Activated CD8-positive, alpha-beta memory T cell treated with anti-CD3 and anti-CD28 coated beads for 1 hour (primary cell): ENCODE results near the gene CLCF1.

Experiments
- DNase-seq, 2 donors: peaks; one replicate each; pipeline ENCODE4 v3.0.0-alpha.2; 2020; ENCODE audit warnings: low read depth in 1 of 2; ENCODE audit errors: extremely low read depth in 1 of 2

The CLCF1 gene

DNA sequence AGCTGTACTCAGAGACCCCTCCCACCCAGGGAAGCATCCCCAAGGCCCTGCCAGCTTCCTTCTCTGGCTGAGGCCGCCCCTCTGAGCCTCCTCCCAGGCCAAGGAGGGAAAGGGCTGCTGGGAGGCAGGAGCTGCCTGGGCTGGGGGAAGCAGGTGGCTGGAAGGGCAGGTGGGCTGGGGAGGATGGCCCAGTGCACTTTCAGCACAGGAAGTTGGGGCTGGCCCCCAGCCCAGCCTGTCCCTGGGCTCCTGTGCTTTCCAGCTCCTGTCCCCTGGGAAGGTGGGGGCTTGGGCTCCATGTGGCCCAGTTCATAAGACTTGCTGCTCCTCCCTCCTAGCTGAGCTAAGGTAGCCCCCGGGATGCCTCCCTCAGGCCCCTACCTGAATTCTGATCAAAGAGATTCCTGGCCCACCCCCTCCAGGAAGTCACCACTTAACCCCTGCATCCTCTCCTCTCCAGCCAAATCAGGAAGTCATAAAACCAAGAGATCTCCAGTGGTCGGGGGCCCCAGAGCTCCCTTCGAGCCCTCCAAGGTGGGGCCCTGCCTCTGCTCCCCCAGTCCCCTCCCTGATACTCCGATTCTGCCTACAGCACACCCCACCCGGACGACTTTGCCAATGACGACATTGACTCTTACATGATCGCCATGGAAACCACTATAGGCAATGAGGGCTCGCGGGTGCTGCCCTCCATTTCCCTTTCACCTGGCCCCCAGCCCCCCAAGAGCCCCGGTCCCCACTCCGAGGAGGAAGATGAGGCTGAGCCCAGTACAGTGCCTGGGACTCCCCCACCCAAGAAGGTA is 23.4 kb upstream of the CLCF1 start:
- DNase-seq: no peak

DNA sequence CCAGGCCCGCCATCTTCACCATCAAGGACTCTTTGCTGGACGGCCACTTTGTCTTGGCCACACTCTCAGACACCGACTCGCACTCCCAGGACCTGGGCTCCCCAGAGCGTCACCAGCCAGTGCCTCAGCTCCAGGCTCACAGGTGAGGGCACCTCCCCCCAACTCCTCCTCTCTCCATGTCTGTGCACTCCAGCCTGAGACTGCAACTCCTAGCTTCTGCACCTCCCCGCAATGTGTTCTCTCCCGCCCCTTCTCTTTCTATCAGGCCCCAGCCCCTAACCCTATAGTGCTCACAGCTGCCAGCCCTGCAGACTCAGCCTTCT is 22.8 kb upstream of the CLCF1 start:
- no peak for DNase-seq

DNA sequence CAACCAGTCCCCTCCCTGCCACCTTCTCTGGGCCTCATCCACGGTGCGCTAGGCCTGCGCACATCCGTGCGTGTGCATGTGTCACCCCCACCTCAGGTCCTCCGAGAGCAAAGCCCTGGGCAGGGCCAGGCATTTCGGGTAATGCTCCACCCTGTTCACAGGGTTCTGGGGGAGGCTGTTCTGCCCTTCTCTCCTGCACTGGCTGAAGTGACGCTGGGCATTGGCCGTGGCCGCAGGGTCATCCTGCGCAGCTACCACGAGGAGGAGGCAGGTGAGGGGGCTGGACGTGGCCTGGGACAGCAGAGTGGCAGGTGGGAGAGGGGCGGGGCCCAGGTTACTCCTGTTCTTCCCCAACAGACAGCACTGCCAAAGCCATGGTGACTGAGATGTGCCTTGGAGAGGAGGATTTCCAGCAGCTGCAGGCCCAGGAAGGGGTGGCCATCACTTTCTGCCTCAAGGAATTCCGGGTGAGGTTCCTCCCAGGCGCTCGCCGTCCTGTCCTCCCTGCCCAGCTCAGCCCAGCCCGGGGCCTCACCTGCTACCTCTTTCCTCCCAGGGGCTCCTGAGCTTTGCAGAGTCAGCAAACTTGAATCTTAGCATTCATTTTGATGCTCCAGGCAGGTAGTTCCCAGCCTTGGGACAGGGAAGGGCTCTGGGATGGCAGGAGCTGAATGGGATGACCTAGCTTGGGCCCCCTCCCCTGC is 22.3 kb upstream of the CLCF1 start:
- no peak for DNase-seq

DNA sequence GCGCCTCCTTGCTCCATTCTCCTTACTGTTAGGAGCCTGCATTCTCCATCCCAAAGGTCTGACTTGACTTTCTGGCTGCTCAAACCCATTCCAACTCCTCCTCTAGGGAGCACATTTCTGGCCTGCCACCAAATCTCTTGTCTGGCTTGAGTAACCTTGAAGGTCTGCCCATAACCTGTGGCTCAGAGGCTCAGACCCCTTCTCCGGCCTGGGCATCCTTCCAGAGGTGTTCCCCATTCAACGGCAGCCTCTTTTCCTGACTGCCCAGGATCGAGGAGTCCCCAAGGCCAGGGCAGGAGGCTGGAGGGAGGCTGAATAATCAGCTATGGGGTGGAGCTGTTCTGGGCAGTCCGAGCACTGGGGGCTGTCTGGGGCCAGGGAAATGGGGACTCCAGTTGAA is 20.6 kb upstream of the CLCF1 start:
- DNase-seq: no peak

DNA sequence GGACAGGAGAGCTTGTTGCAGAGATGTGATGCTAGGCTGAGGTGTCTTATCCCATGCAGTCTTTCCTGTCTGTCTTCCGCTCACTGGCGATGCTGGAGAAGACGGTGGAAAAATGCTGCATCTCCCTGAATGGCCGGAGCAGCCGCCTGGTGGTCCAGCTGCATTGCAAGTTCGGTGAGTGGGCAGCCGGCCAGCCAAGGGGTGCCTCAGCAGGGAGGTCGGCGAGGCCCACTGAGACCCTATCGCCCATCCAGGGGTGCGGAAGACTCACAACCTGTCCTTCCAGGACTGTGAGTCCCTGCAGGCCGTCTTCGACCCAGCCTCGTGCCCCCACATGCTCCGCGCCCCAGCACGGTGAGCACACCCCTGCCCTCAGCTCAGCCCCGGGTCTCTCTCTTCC is 20.0 kb upstream of the CLCF1 start:
- DNase-seq: no peak

DNA sequence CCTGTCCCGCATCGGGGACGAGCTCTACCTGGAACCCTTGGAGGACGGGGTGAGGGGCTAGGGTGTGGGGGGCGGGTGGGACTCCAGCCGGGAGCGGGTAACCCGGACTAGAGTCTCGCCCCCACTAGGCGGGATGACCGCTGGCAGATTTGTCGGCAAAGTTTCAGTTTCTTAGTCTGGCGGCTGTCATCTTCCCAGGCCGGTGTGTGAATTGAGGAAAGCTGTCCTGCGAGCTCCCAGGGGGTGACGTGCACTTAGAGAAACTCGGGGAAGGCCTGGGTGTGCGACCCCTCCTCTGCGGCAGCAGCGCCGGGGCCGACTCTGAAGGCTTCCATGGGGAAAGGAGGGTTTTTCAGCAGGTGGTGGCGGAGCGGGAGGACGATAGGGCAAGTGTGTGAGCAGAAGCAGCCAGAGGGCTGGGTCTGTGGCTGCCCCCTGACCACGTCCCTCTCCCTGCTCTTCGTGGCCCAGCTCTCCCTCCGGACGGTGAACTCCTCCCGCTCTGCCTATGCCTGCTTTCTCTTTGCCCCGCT is 18.9 kb upstream of the CLCF1 start:
- no peak for DNase-seq

DNA sequence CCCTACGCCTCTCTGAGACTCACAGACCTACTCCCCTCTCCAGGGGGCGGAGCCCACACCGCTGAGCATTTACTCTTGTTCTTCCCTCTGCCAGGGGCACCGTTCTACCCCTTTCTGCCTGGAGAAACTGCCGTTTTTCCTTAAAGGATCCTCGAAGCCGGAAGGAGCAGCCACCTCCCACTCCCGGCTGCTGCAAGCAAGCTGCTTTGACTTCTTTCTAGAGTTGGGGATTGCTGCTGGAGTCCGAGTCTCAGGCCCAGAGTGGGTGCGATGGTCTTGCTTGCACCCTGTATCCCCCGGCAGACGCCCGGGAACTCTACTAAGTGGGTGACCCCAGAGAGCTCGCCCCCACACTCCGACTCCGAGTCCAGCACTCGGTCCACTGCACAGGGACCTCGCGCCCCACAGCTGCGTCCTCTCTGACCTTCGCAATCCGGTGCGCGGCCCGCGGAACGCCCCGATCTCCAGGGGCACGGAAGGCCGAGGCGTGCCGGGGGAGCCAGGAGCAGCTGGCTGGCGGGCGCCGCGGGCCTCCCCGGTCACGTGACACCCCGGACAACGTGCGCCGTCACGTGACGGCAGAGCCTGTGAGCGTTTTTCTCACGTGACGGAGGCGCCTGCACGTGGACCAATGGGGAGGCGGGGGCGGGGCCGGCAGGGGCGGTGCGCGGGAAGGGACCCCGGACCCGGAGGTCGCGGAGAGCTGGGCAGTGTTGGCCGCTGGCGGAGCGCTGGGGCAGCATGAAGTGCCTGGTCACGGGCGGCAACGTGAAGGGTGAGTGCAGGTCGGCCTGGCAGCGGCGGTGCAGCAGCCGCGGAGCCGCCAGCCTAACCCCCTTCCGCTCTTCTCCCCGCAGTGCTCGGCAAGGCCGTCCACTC is 18.1 kb upstream of the CLCF1 start, which contains the start of gene RAD9A:
RAD9A (plus strand) TSS at position 683 of the 879 bp plus-strand sequence; CDS start at position 742, 59 bp downstream.
- DNase-seq: peak; percentile 72 to 87

DNA sequence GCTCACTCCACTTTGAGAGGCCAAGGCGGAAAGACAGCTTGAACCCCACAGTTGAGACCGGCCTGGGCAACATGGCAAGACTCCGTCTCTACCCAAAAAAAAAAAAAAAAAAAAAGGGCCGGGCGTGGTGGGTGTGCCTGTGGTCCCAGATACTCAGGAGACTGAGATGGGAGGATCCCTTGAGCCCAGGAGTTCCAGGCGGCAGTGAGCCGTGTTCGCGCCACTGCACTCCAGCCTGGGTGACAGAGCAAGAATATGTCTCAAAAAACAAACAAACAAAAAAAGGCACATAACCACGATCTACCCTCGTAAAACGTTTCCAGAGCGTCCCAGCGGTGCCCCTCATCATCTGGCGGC is 17.5 kb upstream of the CLCF1 start:
- DNase-seq: no peak

DNA sequence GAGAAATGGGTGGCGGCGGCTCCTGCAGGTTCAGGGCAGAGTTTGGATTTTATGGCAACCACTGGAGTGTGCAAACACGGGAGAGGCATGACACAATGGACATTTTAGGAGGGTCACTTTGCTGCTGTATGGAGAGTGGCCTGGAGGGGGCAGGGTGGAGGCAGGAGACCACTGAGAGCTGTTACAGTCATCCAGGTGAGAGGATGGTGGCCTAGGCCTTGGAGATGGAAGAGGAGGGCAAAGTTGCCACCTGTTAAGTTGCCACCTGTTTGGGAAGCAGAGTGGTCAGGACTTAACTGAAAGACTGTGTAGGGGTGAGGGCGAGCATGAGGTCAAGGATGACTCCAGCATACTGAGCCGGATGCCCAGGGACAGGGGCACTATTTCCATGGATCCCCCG is 16.1 kb upstream of the CLCF1 start:
- DNase-seq: no peak

DNA sequence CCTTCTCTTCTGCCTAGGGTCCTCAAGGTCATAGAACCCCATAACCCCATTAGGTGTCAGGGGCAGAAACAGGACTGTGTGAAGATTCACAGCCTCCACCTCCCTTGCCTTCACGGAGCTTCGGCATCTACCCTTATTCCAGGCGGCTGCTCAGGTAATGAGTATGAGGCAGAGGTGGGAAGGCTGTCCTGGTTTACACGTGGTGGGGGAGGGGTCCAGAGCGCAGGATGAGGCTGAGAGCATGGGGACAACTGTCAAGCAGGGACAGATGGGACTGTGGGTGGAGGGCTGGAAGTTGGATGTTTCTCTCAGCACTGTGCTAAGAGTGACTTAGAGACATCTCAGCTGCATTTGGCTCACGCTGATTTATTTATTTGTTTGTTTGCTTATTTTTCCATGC is 14.1 kb upstream of the CLCF1 start:
- DNase-seq: no peak

DNA sequence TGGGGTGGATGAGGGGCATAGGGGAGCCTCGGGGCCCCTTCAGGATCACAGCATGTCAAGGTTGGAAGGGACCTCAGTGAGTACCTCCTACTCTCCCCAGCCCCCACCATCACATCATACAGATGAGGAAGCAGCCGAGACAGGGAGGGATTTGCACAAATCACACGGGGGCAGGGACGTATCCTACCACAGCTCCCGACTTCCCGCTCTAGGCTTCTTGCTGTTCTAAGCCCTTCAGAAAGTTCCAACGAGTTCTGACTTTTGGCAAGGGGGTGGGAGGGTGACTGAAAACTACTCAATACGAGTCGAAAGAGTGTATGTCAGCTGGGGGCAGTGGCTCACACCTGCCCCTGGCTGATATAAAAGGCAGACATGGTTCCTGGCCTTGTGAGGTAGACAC is 13.7 kb upstream of the CLCF1 start:
- no peak for DNase-seq

DNA sequence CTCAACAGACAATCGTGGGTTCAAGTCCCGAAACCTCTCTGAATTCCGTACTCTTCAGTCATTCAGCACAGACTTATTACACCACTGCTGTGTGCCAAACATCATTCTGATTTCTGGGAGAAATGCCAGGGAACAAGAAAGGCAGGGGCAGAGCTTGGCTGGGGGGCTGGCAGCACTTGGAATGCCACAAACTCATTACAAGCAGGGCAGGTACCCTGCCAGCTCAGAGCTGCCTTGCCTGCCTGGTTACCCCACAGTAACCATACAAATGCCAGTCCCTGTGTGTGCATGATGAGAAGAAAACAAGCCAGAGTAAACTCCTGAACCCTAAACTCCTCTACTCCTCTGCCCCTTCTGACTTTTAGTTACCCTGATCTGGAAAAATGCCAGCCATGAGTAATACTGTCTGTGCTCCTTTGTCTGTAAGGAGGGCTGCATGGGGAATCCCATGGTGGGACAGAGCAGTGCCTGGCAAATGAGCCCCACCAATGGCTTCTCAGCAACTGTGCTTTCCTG is 11.5 kb upstream of the CLCF1 start:
- DNase-seq: no peak

DNA sequence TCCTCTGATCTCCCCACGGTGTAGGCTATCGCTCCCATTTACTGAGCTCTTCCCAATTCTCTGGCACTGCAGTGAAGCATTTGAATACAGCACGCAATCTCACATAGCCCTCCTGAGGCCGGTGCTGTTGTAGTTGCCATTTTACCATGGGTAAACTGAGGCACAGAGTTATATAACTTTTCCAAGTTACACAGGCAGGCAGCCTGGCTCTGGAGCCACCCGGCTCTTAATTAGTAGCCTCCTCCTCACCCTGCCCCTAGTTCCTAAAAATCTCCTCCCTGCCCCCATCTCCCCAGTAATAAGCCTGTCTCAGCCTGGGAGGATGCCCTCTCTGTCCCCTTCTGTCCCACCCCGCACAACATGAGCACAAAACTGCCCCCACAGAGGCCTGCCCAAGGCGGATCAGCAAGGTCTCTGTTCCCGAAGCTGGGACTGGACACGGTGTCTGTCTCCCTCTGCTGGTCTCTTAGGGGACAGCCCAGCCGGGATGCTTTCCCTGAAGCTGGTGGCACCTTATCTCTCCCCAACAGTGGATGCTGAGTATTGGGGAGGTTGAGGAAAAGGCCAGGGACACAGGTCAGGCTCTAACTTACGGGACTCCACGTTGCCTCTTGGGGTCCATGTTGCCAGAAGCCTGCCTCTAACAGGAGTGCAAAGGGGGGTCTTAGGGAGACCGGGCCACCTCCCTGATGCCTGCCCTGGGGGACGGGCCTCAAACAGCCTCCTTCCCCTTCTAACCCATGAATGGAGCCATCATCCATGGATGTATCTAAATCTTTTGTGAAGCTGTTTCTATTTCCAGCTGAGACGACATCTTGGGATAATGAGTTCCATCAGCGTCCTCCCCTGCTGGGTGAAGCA is 9.1 kb upstream of the CLCF1 start:
- peak; percentile 62 to 68 for DNase-seq

DNA sequence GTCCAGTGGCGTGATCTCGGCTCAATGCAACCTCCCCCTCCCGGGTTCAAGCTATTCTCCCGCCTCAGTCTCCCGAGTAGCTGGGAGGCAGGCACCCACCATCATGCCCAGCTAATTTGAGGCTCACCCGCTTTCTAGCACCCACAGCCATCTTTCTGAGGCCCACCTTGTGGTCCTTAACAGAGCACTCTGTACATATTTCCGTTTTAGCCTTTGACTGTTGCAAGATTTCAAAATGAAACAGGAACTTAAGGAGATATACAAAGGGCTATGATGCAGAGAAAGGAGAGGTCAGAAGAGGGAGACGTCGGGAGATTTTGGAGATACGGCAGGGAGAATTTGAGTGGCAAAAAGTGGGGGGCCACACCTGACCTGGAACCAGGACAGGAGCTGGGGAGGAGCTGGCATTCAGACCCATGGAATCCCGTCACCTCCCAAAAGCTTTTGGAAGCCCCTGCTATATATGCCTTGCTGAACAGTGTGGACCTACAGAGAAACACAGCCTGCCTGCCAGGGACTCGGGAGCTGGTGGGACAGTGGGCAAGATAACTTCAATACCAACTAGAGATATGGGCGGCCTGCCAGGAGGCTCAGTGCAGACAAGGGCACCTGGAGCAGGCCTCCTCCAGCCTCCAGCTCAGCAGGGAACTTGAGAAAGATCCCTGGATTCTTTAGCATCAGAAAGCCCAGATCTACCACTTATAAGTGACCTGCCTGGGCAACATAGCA is 8.0 kb upstream of the CLCF1 start:
- no peak for DNase-seq

DNA sequence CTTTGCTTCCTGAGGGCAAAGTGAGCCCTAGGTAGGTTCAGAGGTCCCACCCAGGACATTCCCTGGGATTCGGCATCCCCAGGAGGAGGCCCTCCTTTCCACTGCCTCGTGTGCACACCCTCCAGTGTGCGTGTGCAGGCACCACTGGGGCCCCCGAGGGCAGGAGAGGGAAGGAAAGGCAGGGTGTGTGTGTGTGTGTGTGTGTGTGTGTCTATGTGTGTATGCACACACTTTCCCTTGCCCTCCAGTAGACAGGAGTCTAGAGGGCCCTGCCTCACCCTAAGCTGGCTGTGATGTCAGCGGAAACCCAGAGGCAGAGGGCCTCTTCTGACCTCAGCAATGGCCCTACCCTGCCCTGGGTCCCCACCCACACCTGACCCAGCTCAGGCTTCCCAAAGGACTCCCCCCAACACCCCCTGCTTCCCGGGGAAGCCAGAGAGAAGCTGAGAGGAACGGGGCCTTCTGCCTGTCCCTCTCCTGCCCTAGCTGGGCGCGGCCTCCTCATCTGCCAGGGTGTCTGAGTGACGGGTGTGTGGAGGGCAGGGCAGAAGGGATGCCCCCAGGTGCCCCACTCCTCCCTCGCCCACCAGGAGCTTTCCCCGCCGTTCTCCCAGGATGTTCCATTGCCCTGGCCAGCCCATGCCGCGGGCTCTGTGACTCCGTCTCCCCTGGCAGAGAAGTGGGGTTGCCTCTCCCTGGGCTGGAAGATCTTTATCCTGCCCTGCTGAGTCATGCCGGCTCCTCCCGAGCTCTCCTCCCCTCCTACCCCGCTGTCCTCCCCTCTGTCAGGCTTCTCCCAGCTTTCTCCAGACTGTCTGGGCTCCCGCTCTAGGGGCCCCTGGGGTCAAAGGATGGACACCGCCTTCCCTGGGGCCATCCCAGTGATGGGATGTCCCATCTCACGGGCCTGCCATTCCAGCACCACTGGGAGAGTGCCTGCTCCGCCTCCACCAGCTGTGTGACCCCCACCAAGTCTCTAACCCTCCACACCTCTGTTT is 6.0 kb upstream of the CLCF1 start:
- no peak for DNase-seq

DNA sequence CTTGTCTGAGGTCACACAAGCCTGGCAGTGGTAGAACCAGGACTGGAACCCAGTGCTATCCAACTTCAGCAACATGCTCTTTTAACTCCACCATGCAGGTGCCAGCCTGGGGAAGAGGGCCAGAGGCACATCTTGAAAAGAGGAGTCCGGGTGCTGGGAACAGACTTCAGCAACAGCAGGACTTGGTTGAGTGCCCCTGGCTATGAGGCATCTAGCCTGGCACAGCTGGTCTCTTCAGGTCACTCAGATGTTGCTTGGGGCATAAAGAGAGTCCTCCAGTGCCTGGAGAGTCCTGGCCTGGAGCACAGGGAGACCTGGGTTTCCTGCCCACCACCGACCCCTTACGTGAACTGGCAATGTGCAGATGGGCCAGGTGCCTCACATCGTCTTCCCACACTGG is 5.1 kb upstream of the CLCF1 start:
- DNase-seq: no peak

DNA sequence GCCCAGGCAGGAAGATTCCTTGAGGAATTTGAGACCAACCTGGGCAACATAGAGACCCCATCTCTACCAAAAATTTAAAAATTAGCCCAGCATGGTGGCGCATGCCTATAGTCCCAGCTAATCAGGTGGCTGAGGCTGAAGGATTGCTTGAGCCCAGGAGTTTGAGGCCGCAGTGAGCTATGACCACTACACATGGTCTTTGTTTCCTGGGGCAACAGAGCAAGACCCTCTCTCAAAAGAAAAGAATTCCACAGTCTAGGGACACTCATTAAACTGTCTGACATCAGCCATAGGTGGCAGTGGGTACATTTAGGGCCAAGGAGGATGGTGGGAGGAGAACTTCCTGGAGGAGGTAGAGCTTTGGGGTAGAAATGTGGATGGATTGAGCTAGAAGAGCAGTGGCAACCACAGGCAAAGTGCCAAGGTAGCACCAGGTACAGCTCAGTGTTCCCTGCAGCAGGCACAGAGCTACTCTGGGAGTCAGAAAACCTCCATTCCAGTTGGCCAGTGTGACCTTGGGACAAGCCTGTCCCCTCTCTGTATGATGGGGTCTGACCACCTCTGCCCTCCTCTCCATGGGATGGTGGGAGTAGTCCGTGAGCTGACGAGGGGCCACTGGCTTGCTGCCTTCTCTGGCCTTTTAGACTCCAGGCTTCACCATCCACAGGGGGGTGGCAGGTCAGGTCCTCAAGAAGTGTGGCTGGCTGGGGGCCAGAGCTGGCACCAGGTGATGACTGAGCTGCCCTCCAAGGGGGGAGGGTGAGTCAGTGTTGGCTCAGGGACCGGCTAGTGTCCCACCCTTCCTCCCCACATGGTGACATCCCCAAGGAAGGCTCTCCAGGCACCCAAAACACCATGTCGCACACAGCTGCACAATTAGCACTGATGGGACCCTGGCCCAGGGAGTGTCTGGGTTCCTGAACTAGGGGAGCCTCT is 3.7 kb upstream of the CLCF1 start:
- no peak for DNase-seq
